CD4-positive, alpha-beta T cell treated with Interleukin-6 for 4 hours (primary cell): ENCODE results near the gene SLC8A1.

Source experiments
- DNase-seq: peaks from one replicate; pipeline ENCODE4 v3.0.0-alpha.2; 2020; ENCODE audit warnings: mixed read lengths

The SLC8A1 gene

DNA sequence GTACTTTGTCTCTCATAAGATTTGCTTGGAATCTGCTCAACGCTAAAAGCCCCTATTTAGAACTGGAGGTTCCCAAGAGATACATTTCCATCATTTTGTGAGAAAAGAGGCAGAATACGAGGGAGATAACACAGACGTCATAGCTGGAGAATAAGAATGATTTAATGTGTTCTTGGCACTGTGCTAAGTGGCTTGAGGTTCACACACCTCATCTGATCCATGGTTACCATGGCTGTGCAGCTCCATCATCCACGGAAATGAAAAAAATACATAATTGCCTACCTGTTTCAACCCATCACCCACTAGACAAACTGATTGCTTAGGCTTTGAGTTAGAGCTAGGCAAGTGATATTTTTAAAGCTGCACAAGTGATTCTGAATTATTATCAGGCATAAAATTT is 227.6 kb downstream of the SLC8A1 start:
- DNase-seq: no peak

DNA sequence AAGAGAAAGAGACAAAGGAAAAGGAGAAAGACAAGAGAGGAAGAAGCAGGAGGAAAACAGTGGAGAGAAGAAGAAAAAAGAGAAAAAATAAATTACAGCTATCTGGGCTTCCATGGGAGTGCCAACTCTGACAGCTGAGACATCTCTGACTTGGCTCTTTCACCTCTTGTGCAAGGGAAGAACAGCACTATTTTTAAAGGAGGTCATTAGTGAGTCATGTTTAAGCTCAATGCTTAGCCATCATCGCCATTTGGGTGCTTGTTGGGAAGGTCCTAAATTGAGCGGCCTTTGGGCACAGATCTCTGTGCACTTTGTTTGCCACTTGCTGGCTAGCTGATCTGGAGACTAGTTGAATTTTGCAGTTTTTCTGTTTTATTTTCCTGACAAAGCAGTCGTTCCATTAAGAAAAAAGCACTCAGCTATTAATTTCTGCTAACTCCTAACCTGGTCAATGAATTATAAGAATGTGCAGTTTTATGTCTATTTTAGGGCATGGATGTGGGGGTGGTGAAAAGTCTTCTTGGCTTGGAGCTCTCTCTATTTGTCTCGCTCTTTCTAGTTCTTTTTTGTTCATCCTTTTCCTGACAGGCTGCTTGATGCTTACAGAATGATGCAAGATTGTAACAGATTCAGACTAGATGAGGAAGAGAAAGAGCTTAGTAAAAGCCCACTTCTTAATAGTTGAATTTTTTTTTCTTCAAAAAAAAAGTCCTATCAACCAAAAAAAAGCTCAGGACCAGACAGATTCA is 231.5 kb downstream of the SLC8A1 start:
- no peak for DNase-seq

DNA sequence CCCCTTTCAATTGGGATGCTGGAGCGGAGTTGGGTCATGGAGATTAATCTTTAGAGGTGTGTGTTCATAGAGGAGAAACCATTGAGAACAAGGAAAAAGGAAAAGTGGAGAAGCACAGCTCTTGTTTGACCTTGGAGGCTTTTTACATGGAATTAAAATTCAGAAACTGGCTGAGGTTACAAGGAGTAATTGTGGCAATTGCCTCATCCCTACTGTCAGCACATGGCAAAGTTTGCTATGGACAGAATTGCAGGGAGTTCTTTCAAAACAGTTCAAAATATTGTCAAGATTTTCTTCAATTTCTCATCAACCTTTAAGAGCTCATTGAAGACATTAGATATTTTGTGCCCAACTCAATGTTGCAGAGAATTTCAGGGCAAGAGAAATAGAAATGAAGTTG is 232.7 kb downstream of the SLC8A1 start:
- no peak for DNase-seq

DNA sequence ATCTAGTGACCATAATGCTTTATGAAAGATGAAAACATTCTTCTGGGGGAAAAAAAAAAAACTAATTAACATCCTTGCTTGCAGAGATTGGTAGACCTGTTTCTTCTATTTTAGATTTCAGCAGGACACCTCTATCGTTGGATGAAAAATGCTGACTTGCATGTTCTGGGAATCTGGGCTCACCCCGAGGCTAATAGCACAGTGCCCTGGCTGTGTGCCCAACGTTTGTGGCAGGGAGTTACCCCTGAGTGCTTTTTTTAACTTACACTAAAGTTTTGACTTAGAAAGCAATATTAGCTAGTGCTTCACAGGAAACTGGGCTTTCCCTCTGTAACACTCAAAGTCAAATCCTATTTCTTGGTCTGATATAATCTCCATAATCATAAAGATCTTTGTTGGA is 233.2 kb downstream of the SLC8A1 start:
- DNase-seq: no peak

DNA sequence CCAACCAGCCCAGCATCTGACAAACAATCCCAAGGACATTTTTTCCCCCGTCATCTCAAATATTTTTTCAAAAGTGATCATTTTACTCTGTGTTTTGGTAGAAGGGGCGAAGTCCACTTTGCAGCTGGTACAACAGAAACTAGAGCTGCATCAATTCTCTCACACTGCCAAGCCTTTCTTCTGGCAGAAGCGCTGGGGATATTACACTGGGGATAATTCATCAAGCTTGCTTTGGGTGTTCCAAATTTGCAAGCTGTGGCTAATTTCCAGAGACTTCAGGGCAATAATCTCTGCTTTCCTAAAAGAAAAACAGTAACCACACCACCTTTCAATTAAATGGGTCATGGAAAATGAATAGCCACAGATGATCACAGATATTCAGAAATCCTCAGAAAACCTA is 238.3 kb downstream of the SLC8A1 start:
- no peak for DNase-seq

DNA sequence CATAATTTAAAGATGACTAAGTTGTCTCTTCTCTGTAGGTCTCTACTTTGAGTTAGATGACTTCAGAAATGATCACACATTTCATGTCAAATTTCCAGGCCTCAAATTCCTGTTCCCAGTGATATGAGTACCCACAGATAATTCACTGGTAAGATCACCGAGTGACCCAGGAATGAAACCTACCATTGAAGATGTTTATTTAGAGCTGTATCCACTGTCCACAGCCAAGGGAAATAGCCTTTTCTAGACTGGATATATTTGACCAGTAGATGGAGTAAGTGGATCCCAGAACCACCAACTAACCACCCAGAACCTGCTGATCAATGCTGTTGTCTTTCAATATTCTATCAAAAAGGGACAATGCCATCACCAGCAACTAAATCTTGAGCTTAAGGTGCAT is 238.8 kb downstream of the SLC8A1 start:
- DNase-seq: no peak

DNA sequence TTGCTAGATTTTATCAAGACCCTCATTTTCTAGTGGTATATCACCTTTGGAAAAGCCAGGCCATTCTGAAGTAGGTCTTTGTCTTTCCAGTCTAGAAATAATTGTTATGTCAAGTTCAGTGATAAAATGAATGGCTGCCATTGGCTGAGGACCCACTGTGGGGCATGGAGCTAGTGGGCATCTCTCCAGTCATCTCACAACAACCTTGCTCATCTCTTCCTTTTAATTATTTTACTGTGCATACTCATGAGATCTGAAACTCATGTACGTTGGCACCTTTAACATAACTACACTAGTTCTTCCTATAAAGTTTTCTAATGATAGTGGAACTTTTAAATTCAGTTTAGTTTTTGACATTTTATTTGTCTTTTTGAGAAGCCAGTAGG is 240.9 kb downstream of the SLC8A1 start:
- DNase-seq: no peak

DNA sequence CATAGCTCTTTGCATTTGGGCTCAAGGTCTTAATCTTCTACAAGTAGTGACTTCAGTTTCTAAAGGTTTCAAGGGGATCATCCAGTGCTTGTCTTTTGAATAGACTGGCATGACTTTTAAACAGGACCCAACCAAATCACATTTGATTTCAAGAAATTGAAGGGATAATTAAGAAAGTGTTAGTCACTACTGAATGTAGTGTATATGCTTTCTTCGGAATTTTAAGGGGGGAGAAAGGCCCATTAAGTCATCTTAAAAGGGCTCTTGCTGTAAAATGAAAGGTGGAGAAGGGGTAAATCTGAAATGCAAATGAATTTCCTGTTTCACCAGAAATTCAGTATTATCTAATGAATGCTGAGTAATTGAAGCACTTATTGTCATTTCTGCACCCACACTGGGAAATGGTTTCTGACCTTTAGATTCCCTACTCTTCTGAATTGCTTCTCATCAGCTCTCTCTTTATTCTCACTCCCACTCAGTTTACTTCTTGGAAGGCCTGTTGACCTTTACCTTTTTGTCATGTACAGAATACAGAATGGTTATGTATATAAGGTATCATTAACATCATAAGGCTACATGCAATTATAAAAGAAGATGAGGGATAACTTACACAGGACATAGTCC is 241.4 kb downstream of the SLC8A1 start:
- DNase-seq: no peak

DNA sequence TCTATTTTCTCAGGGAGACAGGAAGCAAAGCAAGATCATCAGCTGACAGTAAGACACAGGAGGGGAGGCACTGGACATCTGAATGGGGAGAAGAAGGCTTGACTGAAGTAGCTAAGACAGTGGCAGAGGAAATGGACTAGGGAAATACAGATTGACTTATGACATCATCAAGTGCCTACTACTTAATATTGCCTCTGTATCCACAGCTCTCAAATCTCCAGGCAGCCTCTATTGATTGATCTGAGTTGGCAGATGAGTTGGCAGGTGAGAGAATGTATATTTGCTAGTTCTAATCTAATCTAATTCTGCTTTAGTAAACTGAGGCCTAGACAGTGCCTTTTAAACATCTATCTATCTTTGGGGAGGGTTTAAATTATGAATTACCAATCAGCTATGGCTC is 242.1 kb downstream of the SLC8A1 start:
- no peak for DNase-seq

DNA sequence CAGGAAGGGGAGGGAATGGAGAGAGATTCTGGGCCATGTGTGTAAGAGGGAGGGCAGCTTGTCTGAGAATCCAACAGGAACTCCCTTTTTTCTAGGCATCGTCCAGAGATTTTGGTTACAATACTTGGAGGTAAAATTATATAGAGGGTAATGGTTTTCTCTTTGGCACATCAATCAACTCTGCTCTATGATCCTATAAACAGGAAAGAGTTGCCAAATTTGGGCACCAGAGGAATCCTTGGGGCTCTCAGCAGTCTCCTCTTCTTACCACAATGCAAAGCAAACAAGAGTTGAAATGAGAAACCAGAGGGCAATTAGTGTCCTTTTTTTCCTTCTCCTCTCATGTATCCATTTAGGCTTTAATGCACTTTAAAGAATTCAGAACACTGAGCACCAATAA is 243.4 kb downstream of the SLC8A1 start:
- DNase-seq: no peak

DNA sequence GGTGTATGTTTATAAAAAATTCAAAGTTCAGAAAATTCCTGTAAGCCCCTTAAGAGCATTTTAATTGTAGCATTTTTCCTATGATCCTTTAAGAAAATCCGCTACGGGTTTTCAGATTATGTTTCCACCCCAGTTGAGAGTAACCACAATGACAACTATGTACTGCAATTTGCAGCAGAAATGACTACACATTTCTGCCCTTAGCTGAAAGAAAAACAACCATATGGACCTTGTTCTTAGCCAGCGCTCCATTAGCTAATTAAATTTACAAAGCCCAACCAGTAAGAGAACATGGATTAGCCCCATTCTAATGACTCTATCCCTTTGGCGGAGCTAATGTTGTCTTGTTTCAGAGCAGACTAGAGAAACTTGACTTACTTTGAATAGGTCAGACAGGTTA is 247.6 kb downstream of the SLC8A1 start:
- no peak for DNase-seq

DNA sequence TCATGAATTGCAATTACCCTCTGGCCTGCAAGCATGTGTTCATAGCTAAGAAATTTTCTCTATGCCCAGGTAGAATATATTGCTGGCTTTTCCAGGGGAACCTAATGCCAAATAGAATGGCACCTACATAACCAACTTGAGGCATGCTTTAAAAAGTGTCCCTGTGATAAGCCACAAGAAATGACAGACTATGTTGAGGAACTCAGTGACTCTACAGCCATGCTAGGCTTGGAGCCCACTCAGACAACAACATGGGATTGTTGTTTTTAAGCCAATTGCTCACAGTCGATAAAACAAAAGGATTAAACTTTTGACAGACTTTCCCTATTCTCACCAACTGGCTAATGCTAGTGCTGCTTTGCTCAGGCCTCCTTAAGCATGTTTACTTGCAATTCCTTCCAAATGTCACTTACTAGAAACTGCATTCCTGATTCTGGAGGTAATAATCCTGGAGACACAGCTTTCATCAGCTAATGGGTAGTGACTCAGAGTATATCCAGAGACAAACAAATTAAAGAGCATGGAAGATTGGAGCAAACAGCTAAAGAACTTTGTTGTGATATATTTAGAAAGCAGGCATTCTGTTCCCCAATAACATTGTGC is 249.0 kb downstream of the SLC8A1 start:
- DNase-seq: no peak

DNA sequence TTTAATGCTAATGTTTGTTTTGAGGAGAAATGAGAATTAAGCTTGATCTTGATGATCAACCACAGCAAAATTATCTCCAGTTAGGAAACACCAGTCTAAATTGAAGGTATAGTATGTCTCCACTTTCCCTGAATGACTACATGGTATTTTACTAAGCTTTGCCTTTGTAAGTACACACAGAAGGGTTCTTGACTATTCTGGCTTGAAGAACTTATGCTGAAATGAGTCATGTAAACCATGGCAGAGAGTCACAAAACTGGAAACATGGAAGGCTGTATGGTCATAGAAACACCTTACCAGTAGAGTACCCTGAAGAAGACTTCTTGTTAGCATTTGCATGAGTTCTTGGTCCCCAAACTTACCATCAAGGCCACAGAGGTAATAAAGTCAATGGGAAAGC is 250.5 kb downstream of the SLC8A1 start:
- DNase-seq: no peak

DNA sequence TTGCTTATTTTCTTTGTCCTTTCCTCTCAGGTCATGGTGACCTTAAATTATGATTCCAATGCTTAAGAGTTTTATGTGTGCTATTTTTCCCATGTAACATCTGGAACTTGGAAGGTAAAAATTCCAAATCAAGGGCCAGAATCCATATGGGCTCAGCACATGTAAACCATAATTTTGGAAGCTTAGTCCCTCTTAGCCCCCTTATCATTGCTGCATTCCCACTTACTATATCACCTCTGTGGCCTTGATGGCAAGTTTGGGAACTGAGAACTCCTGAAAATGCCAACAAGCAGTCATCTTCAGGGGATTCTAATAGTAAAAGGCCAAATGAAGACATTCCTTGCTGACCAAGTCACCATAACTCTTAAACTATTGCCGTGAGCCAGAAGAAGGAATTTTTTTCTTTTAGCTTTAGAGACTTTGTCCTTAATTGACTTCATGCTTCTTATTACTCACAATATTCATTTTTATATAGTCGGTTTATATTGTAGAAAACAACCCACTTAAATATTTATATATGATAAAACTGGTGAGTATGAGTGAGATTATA is 251.4 kb downstream of the SLC8A1 start:
- DNase-seq: no peak

DNA sequence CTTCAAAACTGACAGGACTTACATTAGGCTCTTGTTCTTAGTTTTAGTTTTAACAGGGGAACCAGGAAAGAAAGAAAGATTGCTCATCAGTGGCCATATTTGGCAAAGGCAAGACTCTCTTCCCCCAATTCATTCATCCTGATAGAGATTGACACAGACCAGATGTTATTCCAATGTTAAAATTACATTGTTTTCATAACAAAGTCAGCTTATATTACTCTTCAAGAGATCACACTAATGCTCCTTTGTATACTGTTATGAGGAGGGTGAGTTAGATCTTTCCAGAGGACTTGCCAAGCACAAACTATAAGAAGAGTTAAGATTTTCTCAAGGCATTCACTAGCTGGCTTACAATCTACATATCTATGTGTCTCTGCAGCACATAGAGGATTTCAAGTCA is 252.1 kb downstream of the SLC8A1 start:
- no peak for DNase-seq

DNA sequence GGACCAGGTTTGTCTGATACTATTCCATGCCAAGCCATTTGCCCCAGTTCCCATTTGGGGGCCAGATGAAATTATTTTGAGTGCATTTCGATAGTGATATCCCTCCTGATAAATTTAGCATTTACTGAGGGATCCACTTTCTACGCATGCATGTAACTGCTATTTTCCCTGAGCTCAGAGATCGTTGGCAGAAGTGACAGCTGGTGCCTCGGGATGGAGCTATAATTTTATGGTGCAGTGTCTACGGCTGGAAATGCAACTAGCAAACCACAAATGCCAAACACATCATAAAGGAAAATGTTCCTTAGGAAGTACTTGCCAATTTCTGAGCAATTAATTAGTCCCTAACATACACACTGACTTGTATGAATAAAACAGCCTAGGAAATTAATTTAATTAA is 254.8 kb downstream of the SLC8A1 start:
- DNase-seq: no peak

DNA sequence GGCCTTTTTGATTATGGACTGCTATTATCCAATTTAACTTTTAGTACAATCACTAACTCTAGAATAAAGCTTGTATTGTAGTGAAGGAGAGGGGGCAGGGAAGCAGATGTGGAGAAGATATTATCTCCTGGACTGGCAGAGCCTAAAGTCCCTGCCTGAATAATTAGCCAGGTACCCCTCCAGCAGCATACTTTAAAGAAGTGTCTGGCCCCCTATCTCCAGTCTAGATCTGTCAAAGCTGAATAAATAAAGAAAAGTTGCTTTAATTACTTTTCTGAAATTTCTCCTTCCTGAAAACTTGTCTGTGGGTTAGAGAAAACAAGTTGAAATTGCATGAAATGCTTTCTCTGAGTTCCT is 258.2 kb downstream of the SLC8A1 start:
- no peak for DNase-seq

DNA sequence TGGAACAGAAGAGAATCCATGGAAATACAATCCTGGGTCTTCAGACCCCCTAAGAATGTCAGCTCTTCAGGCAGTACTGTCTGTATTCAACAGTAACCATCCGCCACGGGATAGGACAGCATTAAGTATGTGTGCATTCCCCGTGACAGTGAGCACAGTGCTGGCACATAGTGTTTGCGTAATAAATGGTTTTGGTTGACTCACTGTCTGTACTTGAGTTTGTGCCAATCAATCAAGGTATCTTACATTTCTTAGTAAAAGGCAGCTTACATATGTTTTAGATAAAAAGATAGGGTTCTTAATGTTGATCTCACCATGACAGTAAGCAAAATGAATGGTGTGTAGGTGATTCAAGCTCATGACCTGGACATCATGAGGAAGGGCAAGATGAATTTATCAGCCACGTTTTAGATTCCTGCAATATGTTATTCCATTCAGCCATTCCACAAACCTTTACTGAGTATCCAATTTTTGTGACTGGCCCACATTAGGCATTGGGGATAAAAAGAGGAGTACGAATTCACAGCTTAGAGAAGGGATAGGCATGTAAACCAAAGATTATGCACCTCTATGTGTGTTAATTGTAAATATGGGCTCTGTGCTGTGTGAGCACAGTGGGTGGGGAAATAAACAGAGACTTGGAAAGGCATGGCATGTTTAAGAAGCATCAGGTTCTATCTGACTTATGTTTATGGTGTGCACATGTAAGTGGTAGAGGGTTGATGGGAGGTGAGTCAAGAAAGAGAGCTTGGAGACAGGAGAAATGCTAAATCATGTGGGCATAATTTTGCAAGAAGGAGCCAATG is 258.8 kb downstream of the SLC8A1 start:
- DNase-seq: no peak

DNA sequence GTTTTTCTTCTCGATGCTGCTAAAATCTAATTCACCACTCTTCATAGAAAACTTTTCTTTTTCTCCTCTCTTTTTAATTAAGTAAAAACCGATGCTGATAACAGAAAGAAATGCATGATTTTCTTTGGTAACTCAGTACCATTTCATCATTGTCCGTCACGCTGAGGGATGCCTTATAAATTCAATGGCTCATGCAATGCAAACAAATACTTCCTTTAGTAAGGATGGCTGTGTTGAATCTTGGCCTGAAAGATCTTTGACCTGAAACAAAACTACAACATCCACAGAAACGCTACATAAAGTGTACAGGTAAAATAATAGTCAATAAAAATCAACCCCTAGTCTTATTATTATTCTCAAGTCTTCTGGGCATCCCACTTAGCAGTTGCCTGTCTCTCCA is 261.4 kb downstream of the SLC8A1 start:
- no peak for DNase-seq

DNA sequence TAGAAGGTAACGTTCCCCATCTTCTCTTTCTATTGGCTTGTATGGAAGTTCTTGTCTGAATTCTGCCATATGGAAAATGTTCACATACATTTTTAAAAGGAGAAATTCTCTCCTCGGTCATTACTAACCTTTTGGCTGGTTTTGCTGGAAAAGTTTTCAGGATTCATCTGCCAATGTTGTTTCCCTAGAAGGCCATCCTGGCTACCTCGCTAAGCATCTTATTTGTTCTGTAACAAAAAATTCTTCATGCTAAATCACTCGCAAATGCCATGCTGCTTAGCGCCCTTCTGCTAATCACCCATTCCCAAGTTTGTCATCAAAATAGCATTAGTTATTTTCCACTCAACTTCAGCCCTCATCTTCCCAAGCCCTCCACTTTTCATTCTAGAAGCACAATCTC is 262.0 kb downstream of the SLC8A1 start:
- DNase-seq: no peak

DNA sequence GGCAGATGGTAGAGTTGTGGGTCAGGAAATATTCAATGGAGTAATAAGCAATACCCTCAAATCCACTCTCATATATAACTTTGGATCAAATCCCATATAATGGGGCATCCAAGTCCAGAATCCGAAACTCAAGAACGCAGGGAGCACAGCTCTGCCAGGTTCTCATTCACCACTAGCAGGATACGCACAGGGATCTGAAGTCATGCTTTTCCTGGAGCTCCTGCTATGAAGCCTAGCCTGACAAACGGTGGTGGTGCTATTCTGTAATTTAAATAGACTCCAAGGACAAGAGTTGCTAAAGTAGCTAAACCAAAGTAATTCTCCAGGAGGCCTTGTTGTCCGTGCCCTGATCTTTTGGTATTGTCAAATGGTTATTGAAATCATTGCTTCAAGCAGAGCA is 264.8 kb downstream of the SLC8A1 start:
- no peak for DNase-seq

DNA sequence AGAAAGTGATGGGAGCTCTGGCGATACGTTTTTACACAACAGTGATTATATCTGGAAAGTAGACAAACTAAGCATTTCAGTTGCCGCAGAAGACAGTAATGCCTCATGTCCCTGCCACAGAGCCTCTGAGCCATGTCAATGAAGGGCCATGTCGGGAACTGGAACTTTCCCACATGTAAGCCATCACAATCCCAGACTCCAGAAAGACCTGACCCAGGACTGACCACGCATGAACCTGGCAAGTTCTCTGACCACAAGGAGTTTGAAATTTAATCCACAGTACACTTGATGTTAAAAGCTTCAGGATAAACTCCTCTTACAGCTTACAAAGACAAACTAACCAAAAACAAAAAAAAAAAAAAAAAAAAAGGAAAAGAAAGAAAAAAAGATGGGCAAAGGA is 267.3 kb downstream of the SLC8A1 start:
- DNase-seq: no peak

DNA sequence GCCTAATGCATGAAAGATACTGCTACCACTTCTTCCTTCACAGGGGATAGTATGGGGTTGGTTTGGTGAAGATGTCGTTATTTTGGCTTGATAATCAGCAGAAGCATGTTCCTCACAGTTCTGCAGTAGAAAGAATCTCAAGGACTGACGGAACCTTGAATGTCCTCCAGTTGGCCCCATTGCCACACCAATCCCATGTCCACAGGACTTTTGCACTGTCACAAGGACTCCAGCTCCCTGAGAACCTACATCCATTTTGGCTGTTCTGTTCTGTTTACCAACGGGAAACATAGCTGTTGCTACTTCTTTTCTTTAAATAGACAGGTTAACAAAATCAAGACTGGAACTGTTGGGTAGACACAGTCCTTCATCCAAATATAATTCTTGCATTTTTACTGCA is 270.0 kb downstream of the SLC8A1 start:
- no peak for DNase-seq

DNA sequence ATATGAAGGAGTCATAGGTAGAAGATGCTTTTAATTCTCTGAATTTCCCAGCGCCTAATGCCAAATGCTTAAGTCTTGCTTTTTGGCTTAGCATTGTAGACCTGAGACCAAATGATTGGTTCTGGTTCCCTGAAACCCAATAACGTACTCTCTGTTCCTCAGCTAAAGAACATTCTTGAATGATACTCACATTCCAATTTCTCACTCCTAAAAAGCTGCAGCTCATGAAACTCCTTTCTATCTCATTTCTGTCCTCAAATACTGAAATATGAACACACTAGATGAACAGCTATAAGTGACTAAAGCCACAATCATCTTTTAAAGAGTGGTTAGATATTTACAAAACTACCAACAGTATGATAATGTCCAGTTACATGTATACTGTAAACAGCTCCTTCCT is 272.1 kb downstream of the SLC8A1 start:
- no peak for DNase-seq
